RCC 7860 (cell line): Measurements from ENCODE around the gene PRKCA.

Experiments used
- DNase-seq: peaks from one replicate; pipeline ENCODE4 v3.0.0-alpha.2; 2015; ENCODE audit warnings: low spot score
- FAIRE-seq: peaks from 2 replicates; lab custom pipeline; 2012; peaks lifted over from hg19 to GRCh38; lab: Jason Lieb, UNC

The PRKCA gene

DNA sequence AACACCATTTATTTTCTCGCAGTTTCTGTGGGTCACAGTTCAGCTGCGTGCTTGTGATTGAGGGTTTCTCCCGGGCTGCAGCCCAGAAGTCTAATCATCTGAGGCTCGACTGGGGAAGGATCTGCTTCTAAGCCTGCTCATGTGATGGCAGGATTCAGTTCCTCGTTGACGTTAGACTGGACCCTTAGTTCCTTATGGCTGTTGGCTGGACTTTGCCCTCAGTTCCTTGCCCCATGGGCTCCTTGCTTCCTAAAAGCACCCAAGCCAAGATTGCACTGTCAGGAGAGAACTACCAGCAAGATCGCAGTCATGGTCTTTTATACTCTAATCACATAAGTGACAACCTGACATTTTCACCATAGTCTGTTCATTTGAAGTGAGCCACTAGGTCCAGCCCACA is 250.0 kb downstream of the PRKCA start:
- DNase-seq: no peak
- FAIRE-seq: no peak

DNA sequence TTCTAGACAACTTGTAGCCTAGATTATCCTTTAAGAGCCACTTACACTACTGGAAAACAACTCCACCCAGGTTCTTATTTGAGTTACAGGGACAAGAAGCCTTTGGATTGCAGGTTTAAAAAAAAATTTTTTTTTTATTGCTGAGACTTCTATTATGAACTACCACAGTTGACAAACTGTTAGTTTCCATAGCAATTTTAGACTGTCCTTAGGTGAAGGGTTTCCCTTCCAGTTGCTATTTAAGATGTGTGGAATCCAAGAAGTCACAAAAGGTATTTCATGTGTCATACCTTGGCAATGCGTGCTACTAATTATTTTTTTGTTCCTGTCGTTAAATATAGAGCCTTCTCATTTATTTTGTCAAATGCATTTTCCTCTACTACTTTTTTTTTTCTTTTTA is 253.2 kb downstream of the PRKCA start:
- FAIRE-seq: no peak
- no peak for DNase-seq

DNA sequence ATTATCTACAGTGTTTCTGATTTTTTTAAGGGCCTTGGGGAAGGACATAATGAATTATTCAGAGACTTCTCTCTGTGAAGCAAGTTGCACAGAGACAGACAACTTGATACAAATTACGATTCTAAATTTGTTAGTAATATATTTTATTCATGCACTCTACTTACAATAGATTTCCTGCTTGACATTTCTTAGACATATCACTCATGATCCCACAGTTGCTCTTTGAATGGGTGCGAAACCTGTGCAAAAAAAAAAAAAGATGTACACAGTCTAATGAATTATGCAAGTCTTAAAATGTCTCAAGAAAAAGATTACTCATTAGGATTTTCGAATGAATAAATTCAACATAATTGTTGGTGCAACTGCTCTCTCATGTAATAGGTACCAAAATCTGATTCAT is 254.8 kb downstream of the PRKCA start:
- DNase-seq: no peak
- no peak for FAIRE-seq

DNA sequence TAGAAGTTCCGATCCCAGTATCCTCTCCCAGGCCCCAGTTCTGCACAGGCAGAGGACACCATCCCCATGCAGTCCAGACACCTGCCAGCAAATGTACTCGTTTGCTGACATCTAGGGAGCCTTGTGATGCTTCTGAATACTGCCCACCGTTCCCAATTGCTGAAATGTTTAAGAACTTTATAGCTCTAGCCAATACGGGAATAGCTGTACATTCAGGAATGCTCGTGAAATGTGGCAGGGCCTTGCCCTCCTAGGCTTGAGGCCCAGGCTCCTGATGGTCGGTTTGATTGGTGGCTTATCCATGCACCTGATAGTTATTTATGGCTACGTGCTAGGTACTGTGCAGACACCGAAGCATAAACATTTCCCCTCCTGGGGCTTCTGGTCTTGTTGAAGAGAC is 255.5 kb downstream of the PRKCA start:
- DNase-seq (no peak), FAIRE-seq (no peak)

DNA sequence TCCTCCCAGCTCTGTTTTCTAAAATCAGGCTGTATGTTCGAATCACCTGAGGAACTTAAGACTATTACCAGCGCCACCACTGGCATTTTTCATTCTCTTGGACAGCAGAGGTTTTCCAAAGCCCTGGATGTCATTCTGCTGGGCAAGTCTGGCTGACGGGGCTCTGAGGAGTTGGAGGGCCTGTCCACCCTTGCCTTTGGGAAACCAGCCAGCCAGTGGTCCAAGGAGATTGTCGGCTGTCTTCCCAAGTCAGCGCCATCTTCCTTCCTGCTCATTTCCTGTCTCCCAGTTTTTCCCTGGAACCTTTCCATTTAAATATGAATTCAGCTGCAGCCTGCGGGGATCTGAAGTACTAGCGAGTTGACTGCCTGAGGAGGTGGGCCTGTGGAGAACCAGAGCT is 258.3 kb downstream of the PRKCA start:
- DNase-seq (no peak), FAIRE-seq (no peak)

DNA sequence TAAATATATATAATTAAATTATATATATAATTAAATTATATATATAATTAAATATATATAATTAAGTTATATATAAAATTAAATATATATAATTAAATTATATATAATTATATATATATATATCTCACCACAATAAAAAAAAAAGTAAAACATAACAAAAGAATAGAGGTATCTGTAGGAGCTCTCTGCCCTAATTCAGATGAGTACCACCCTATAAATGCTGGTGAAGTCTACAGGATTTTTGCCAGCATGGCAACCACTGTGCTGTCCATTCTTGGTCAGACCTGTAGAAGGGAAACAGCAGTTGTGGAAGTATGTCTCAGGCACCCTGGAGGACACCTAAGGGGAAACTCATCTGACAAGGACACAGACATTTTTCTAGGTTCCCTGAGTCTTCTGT is 259.7 kb downstream of the PRKCA start:
- FAIRE-seq: peak; percentile 97
- no peak for DNase-seq

DNA sequence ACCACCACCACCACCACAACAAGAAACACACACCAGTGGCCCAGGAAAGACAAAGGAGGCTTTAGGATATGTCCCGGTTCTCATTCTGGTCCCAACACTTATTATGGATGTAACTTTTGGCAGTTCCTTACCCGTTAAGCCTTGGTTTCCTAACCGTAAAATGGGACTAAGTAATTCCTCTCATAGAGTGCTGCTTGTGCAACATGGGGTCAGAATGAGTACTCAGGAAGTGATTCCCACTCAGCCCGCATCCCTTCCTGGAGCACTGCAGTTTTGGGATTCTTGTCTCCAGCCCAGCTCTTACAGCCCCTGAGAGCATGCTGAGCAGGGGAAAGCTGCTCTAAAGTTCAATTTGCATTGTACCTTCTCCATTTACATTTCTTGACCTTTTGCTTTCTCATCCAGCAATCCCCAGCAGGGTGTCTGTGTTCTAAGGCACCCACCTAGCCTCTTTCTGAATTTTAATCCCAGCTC is 262.6 kb downstream of the PRKCA start:
- FAIRE-seq (no peak), DNase-seq (no peak)

DNA sequence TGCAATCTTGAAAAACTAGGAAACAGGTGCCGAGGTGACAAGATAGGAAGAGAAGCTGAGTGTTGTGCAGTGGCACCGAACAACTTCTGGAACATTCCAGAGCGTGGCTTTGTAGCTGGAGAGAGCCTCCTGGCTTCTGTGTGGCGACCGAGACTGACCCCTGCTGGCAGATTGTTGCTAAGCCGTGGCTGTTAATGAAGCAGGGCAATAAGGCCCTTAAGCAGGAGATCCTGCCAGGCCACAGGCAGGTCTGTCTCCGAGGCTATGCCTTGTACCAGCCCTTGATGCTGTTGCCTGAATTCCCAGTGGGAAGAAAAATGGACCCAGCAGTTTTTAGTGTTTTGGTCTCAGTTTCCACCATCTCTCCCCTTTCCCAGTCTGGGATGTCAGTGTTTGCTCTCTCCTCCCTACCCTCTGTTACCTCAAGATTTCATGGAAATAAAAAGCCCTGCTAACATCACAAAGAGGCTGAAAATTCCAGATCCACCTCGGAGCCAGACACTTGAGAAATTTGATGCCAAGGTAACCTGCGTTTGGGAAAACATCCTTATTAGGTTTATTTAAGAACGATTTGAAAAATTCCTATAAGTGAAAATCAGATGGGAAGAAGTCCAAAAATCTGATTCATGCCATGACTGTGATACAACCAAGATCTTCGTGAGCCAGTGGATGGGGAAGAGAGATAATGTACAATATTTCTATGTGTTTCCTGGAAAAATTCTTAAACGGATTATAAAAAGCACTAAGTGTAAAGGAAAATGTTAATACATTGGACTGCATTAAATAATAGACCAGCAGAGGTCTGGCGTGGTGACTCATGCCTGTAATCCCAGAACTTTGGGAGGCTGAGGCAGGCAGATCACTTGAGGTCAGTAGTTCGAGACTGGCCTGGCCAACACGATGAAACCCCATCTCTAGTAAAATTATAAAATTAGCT is 265.1 kb downstream of the PRKCA start:
- FAIRE-seq (peak; percentile 77), DNase-seq (peak; percentile 69)

DNA sequence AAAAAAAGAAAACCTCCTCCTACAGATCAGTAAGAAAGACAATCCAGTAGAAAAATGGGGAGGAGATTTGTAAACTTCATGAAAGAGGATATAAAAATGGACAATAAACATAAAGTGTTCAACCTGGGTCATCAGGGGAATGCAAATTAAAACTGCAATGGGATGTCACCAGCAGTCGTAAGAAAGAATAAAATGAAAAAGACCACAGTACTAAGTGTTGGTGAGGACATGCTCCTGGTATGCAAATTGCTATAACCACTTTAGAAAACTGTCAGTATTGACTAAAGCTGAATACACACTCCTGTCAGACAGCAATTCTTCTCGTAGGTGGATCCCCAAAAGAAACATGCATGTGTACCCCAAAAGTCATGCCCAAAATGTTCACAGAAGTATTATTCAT is 267.2 kb downstream of the PRKCA start:
- no peak for FAIRE-seq
- no peak for DNase-seq

DNA sequence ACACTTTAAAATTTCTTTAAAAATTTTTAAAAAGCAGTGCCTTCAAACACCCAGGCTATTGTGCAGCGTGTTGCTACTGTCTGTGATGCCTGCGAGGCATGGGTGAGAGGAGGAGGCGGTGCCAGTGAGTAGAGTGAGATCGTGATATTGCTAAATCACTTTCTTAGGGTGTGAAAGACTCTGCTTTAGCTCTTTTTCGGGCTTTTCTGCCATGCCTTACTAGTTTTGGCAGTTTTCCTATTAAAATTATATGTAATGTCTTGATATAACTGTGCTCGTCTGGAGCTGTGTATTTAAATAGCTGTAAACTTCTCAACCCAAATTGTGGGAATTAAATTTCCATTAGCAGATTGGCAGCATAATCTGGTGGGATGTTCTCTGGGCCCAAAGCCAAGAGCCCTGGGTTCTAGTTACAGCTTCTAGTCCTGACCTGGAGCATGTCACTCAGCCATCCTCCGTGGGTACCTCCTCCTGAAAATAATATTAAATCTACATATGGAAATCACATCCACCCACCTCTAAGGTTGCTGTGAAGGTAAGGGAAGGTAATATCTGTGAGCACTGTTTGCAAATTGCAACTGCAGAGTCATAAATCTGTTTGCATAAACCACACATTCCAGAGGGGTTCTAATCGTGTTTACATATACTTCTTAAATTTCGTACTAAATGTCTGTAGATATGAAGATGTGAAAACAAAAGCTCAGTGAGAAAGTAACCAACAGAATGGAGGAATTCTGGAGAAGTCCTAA is 268.2 kb downstream of the PRKCA start:
- DNase-seq: no peak
- FAIRE-seq: no peak

DNA sequence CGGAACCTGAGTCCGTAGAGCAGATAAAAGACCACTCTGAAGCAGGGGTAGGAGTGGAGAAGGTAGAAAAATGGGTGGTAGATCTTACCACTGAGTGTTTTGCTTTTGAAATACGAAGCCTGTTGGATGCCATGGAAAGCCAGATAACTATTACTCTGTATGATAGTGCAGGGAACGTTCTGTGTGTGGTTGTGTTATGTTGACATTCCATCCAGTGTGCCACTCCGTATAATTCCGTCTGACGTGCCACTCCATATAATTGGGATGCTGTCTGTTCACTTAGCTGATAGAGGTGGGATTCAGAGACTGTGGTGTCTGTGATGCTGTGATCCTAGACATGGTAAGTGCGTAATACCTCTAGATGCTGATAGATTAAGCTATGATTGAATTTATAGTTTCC is 269.3 kb downstream of the PRKCA start:
- FAIRE-seq: no peak
- DNase-seq: no peak

DNA sequence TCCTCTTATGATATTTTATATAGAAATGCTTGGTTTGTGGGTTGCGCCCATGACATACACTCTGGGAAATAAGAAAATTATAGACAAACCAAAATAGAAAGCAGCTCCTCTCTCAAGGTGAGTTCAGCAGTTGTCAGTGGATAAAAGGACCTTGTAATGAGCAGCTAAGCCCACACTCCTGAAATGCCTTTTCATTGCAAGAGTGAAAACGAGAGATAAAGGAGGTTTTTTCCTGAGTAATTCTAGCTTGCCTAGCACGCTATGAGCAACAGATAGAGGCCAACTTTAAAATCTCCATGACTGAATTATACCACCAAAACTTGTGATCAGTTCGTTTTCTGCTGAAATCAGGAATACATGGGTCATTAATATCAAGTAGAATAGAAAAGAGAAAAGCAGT is 270.7 kb downstream of the PRKCA start:
- FAIRE-seq: no peak
- no peak for DNase-seq

DNA sequence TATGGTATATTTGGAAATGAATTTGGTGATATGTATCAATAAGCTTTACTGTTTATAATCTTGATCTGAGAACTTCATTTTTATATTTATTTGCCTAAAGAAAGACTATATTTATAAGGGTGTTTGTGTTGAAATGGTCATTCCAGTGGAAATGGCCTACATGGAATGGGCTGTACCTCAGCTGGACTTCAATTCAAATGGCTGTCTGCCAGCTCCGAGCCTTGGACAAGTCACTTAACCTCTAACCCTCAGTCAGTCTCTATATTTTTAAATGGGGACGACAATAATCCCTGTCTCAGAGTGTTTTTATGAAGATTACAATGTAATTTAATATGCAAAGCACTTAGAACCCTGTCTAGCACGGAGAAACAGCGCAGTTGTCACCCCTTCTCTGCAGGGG is 271.7 kb downstream of the PRKCA start:
- DNase-seq: no peak

DNA sequence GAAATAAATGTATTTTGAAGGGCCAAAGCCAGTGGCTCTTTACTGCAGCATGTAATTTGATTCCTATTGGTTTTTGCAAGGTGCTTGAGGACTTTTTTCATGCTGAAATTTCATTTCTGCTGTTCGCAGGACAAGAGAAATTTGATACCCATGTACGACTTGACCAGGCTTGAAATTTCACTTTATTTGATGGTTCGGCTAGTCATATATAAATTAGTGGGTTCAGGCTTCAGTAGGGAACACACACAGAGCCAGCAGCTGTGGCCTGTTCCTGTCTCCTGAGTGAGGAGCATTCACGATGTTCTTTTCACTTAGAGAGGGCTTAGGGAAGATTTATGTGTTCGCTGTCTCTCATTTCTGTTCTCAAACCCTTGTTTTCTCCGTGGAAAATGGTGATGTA is 274.1 kb downstream of the PRKCA start:
- no peak for DNase-seq
- FAIRE-seq: no peak

More for the DNA sequence above, 271.7 kb downstream of the PRKCA start:
- no peak for FAIRE-seq

DNA sequence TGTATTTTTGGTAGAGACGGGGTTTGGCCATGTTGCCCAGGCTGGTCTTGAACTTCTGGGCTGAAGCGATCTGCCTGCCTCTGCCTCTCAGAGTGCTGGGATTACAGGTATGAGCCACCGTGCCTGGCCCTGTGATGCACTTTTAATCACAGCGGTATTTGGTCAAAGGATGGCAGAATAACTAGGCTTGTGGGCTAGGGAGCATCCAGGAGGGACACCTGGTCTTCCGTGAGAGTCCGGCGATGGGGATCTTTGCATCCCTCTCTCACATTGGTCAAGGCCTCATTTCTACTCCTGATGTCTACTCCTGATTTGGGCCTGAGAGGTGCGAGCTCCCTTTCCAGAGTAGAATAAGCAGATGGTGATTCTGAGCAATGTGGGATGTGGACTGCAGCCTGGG is 274.6 kb downstream of the PRKCA start:
- FAIRE-seq: no peak
- DNase-seq: no peak

DNA sequence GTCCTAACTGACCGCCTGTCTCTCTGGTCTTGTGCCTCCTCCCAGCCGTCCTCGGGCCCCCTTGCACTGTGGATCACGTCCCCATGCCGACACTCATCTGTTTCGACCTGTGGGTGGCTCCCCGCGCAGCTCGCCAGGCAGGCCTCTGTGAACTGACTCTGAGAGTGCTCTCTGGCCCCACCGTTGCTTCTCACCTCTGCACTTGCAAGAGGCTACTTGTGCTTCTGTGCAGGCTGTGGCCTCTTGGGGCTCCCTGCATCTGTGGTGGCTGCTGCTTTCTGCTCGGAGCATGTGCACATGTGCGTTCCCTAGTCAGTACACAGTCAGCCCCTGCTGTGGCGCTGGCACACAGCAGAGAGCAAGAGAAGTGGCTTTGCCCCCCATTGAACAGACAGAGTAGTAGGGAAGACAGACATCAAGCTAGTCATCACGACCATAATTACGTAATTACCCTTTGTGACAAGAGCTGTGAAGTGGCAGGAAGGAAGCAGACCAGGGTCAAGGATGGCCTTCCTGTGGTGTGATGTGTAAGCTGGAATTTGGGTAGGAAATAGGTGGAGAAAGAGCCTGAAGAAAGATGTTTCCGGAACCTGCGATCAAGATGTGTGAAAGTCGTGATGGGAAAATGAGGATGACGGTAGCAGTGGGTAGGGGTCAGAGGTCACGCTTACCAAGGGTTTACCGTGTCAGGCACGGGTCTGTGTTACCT is 276.5 kb downstream of the PRKCA start:
- no peak for FAIRE-seq
- DNase-seq: no peak

DNA sequence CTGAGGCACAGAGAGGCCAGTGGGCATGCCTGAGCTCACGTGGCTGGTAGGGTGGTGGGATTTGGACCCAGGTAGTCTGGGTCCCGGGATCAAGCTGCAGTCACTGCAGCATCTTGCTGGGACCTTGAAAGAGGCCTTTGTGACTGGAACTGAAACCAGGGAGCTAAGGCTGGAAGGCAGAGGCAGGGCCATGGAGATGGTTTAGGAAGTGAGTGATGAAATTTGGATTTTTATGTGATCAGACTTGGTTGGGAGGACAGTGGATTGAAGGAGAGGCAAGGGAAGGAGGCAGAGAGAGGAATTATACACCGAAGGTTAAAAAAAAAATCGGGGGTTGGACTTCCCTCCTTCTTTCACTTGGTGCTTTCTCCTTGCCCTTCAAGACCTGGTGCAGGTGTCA is 277.1 kb downstream of the PRKCA start:
- no peak for FAIRE-seq

DNA sequence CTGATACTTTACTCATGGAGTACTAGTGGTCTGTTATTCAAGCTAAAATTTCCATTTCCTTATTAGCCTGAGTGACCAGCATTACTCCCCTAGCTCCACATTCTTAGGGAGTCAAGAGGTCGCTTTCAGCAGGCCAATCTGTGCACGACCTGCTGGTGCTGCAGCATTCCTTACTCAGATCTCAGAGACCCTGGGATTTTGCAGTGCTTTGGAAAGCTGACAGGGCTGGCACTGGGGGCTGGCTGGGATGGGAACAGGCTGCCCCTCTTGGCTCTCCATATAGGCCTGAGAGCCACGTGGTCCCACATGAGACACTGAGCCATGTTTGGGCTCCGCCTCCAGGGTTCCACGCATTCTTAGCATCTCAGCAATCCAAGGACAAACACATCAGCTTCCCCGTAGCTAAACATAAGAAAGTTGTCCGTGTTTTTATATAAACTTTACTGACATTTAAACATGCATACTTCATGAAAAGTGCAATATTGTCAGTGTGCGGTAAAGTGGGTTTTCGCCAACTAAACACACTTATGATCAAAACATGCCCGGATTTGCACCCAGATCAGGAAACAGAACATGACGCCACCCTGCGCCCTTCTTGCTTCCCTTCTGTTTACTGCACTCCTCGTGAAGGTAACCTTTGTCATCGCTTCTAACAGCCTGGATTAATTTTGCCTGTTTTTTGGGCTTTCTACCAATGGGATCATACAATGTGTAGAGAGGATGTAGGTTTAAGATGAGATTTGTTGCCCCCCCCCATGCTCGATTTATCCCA is 278.0 kb downstream of the PRKCA start:
- DNase-seq (peak; percentile 13), FAIRE-seq (no peak)

More for the DNA sequence above, 277.1 kb downstream of the PRKCA start:
- no peak for DNase-seq

DNA sequence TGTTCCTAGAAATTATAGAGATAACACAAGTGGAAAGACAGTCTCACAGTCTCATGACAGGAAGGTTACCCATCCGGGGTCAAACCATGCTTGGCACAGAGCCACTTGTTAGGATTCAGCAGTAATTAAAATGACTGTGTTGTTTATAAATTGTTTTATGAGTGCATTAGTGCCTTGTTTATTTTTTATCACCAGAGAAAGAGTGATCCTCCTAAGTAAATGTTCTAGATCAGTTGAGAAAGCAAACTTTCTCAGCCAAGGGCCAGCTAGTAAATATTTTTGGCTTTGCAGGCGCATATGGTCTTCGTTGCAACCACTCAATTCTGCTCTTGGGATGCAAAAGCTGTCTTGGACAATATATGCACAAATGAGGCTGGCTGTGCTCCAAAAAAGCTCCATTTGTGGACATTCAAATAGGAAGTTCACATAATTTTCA is 278.6 kb downstream of the PRKCA start:
- DNase-seq (no peak), FAIRE-seq (no peak)

DNA sequence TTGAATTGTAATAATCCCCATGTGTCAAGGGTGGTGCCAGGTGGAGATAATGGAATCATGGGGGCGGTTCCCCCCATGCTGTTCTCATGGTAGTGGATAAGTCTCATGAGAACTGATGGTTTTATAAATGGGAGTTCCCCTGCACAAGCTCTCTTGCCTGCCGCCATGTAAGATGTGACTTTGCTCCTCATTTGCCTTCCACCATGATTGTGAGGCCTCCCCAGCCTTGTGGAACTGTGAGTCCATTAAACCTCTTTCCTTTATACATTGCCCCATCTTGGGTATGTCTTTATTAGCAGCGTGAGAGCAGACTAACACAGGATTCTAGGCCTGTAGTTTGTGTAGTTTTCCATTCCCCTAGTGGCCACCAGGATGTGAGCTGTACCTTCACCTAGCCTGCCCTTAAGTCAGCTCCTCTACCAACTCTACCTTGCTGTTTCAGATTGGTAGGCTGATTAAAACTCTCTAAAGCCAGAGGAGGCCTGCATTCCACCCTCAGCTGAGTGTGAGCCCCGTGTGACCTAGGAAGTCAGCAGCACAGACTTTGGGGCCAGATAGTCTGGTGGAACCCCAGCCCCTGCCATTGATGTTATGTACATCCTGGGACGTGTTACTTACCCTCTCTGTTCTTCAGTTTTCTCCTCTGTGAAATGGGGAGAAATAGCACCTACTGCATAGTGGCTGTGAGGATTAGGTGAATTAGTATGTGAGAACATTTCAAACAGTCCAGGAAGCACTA is 280.1 kb downstream of the PRKCA start:
- FAIRE-seq (no peak), DNase-seq (no peak)
